ENCODE data around the gene COG5.

- no peak for TF ChIP-seq CTCF (IDR thresholded peaks at IDR 0.05)
- TF ChIP-seq SIN3A (IDR thresholded peaks at IDR 0.05; ENCODE audit: borderline replicate concordance, insufficient read depth, low read depth, low read length): no peak
- TF ChIP-seq TCF7L2 (IDR thresholded peaks at IDR 0.05; ENCODE audit: low read depth, low read length): no peak
- no peak for TF ChIP-seq REST (IDR thresholded peaks at IDR 0.05; ENCODE audit: insufficient read depth in 1 of 2, low read depth in 2 of 2, low read length in 1 of 2)
- TF ChIP-seq POLR2AphosphoS5 (IDR thresholded peaks at IDR 0.05; ENCODE audit: low read depth, low read length): no peak
These were observed 31.4 kb upstream of the COG5 start for GRCh38 chr7:107594961-107595737.
